RPMI8226 (cell line): ENCODE results near the gene BATF3.

Experiments
- DNase-seq: peaks from one replicate; pipeline ENCODE4 v3.0.0-alpha.2; 2015

The BATF3 gene

GRCh38 chr1:212703991-212704564 is 4.4 kb upstream of the BATF3 start:
- no peak for DNase-seq

GRCh38 chr1:212702672-212703071 is 3.0 kb upstream of the BATF3 start:
- no peak for DNase-seq

- no peak for DNase-seq
Measured at GRCh38 chr1:212701910-212702309, 2.3 kb upstream of the BATF3 start.

- no peak for DNase-seq
Measured at GRCh38 chr1:212700892-212701819, 1.5 kb upstream of the BATF3 start.

GRCh38 chr1:212700223-212700891 is 717 bp upstream of the BATF3 start:
- no peak for DNase-seq

- peak; percentile 81 for DNase-seq
Measured at GRCh38 chr1:212699104-212699624, 476 bp downstream of the BATF3 start.

GRCh38 chr1:212698467-212699103 is 1.1 kb downstream of the BATF3 start:
- no peak for DNase-seq

- DNase-seq = no peak
Measured at GRCh38 chr1:212696721-212697331, 2.8 kb downstream of the BATF3 start.

- DNase-seq = no peak
Measured at GRCh38 chr1:212692774-212693644, 6.6 kb downstream of the BATF3 start.

- no peak for DNase-seq
Measured at GRCh38 chr1:212691561-212692071, 8.0 kb downstream of the BATF3 start.

- no peak for DNase-seq
Measured at GRCh38 chr1:212690816-212691403, 8.7 kb downstream of the BATF3 start.

- no peak for DNase-seq
Measured at GRCh38 chr1:212689758-212690529, 9.7 kb downstream of the BATF3 start.

GRCh38 chr1:212689196-212689725 is 10.4 kb downstream of the BATF3 start:
- DNase-seq = no peak

GRCh38 chr1:212688341-212689047 is 11.1 kb downstream of the BATF3 start:
- DNase-seq = no peak

GRCh38 chr1:212687811-212688210 is 11.8 kb downstream of the BATF3 start:
- DNase-seq = no peak

- DNase-seq = no peak
Measured at GRCh38 chr1:212686591-212686990, 13.0 kb downstream of the BATF3 start.

GRCh38 chr1:212686069-212686468 is 13.6 kb downstream of the BATF3 start:
- DNase-seq = no peak

- DNase-seq = no peak
Measured at GRCh38 chr1:212685429-212685828, 14.2 kb downstream of the BATF3 start.

- no peak for DNase-seq
Measured at GRCh38 chr1:212684521-212685090, 15.0 kb downstream of the BATF3 start.
